ENCODE results near the gene DNAJC6. TPM values are rescaled to one million over a fixed set of nuclear protein-coding genes. Genes with fewer than 3 reads are reported as not detected.

The DNAJC6 gene
- total RNA-seq, 1 experiment from 2014 or later, result 6.2 TPM

- peaks cover 22% of the 10 kb centered on the region for H3K4me1 Mint-ChIP-seq (ENCODE audit: low read depth, unreplicated experiment)
- CTCF ChIA-PET, result interaction anchor here (1.2 to 1.7 kb wide), 2 partner anchors 30 to 258 kb away, joined by 5 to 14 read pairs; no protein-coding TSS in a partner anchor
- H3K9me3 Mint-ChIP-seq (ENCODE audit: unreplicated experiment), result no peaks in the 10 kb centered on the region
- H3K27me3 Mint-ChIP-seq (ENCODE audit: insufficient read depth, unreplicated experiment), result no peaks in the 10 kb centered on the region
- H3K27ac Mint-ChIP-seq (ENCODE audit: unreplicated experiment), result no peak overlapping the region
- H3K4me3 ChIP-seq (ENCODE audit: low read depth, low read length), result no peak overlapping the region
- POLR2A ChIA-PET, result no interaction called here
- no peak overlapping the region for H3K4me3 Mint-ChIP-seq (ENCODE audit: unreplicated experiment)
- peaks cover 3% of the 10 kb centered on the region; the same call in 1 of the 2 replicates for H3K4me1 ChIP-seq
- H3K36me3 ChIP-seq (ENCODE audit: control insufficient read depth, insufficient read depth, low read length), result no peaks in the 10 kb centered on the region; the same call in 1 of the 2 replicates
- H3K36me3 Mint-ChIP-seq (ENCODE audit: insufficient read depth, unreplicated experiment), result peaks cover 46% of the 10 kb centered on the region
- no peaks in the 10 kb centered on the region for H3K27me3 ChIP-seq (replicated peaks; ENCODE audit: control insufficient read depth, insufficient read depth, low read length)
- intact Hi-C loops (cut with micrococcal nuclease; ENCODE audit: unreplicated experiment), result no loop called here
- no peak for DNase-seq
- no peaks in the 10 kb centered on the region for H3K9me3 ChIP-seq
- TF ChIP-seq CTCF (IDR thresholded peaks at IDR 0.05; ENCODE audit: insufficient read depth in 1 of 2, low read depth in 1 of 2, low read length in 1 of 2, severe bottlenecking in 1 of 2, unreplicated experiment in 1 of 2), result no peak
- no TSS peak for BruUV-seq (replicated peaks)
These were observed 120.5 kb downstream of the DNAJC6 start for GRCh38 chr1:65429806-65430205.

GRCh38 chr1:65431111-65431705 lies 121.9 kb downstream of the DNAJC6 start:
- no TSS peak for BruUV-seq (replicated peaks)
- peaks cover 34% of the 10 kb centered on the region for H3K36me3 Mint-ChIP-seq (ENCODE audit: insufficient read depth, unreplicated experiment)
- H3K9me3 Mint-ChIP-seq (ENCODE audit: unreplicated experiment), result no peaks in the 10 kb centered on the region
- intact Hi-C loops (cut with micrococcal nuclease; ENCODE audit: unreplicated experiment), result loop anchor here (1.0 kb wide), 2 partner anchors 150 to 256 kb away; no protein-coding TSS in a partner anchor
- H3K27me3 ChIP-seq (replicated peaks; ENCODE audit: control insufficient read depth, insufficient read depth, low read length), result no peaks in the 10 kb centered on the region
- no peak overlapping the region for H3K27ac Mint-ChIP-seq (ENCODE audit: unreplicated experiment)
- no peaks in the 10 kb centered on the region for H3K27me3 Mint-ChIP-seq (ENCODE audit: insufficient read depth, unreplicated experiment)
- no peaks in the 10 kb centered on the region for H3K4me1 ChIP-seq
- no peaks in the 10 kb centered on the region for H3K9me3 ChIP-seq
- H3K4me3 ChIP-seq (ENCODE audit: low read depth, low read length), result no peak overlapping the region
- H3K36me3 ChIP-seq (ENCODE audit: control insufficient read depth, insufficient read depth, low read length), result no peaks in the 10 kb centered on the region
- peaks cover 10% of the 10 kb centered on the region for H3K4me1 Mint-ChIP-seq (ENCODE audit: low read depth, unreplicated experiment)
- ChIA-PET POLR2A (no interaction called here), CTCF (interaction anchor here (0.6 to 1.7 kb wide), 5 partner anchors 18 to 256 kb away, joined by 3 to 14 read pairs (median 6); no protein-coding TSS in a partner anchor)
- DNase-seq, result peak in 1 of 2 experiments; percentile 25
- TF ChIP-seq CTCF (IDR thresholded peaks at IDR 0.05; ENCODE audit: insufficient read depth in 1 of 2, low read depth in 1 of 2, low read length in 1 of 2, severe bottlenecking in 1 of 2, unreplicated experiment in 1 of 2), result peak; percentile 37 to 45
- H3K4me3 Mint-ChIP-seq (ENCODE audit: unreplicated experiment), result no peak overlapping the region

- intact Hi-C loops (cut with micrococcal nuclease; ENCODE audit: unreplicated experiment), result no loop called here
- H3K27me3 Mint-ChIP-seq (ENCODE audit: insufficient read depth, unreplicated experiment), result no peaks in the 10 kb centered on the region
- Histone ChIP-seq H3K27me3 (replicated peaks; ENCODE audit: control insufficient read depth, insufficient read depth, low read length) (no peaks in the 10 kb centered on the region), H3K4me1 (no peaks in the 10 kb centered on the region), H3K36me3 (ENCODE audit: control insufficient read depth, insufficient read depth, low read length) (no peaks in the 10 kb centered on the region), H3K9me3 (no peaks in the 10 kb centered on the region), H3K4me3 (ENCODE audit: low read depth, low read length) (no peak overlapping the region)
- H3K36me3 Mint-ChIP-seq (ENCODE audit: insufficient read depth, unreplicated experiment), result peaks cover 25% of the 10 kb centered on the region
- TF ChIP-seq CTCF (IDR thresholded peaks at IDR 0.05; ENCODE audit: insufficient read depth in 1 of 2, low read depth in 1 of 2, low read length in 1 of 2, severe bottlenecking in 1 of 2, unreplicated experiment in 1 of 2), result no peak
- H3K4me3 Mint-ChIP-seq (ENCODE audit: unreplicated experiment), result no peak overlapping the region
- H3K4me1 Mint-ChIP-seq (ENCODE audit: low read depth, unreplicated experiment), result peaks cover 6% of the 10 kb centered on the region
- H3K27ac Mint-ChIP-seq (ENCODE audit: unreplicated experiment), result no peak overlapping the region
- DNase-seq, result no peak
- CTCF ChIA-PET, result no interaction called here
- no peaks in the 10 kb centered on the region for H3K9me3 Mint-ChIP-seq (ENCODE audit: unreplicated experiment)
- POLR2A ChIA-PET, result no interaction called here
- TSS peak; percentile 10 for BruUV-seq (replicated peaks)
These were observed 123.6 kb downstream of the DNAJC6 start for GRCh38 chr1:65432918-65433317.

Data from Caco-2 (cell line).